GM19468 (cell line): ENCODE results near the gene HMHB1.

Experiments used
- ATAC-seq: cut with Tn5 transposase; IDR thresholded peaks from one replicate; pipeline ENCODE4 v1.9.1; 2021; ENCODE audit warnings: mild to moderate bottlenecking, moderate library complexity, moderate number of reproducible peaks; ENCODE audit not compliant: unreplicated experiment; ENCODE audit errors: extremely low read depth

HMHB1 gene

DNA sequence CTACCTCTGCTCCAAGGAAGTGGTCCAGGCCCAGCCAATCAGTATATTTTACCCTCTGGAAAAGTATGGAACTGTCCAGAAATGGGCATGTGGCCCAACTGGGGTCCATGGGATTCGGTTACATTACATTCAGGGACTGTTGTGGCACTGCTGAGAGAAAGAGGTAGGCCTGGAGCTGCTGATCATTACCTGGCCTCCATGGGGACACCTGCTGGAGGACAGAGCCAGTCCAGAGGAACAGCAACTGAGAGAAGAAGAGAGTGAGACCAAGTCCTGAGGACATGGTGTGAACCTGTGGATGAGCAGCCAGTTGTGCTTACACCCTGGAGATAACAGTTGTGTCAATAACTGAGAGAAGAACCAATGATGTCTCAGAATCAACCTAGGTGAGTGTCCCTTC is 48.2 kb downstream of the HMHB1 start:
- no peak for ATAC-seq

DNA sequence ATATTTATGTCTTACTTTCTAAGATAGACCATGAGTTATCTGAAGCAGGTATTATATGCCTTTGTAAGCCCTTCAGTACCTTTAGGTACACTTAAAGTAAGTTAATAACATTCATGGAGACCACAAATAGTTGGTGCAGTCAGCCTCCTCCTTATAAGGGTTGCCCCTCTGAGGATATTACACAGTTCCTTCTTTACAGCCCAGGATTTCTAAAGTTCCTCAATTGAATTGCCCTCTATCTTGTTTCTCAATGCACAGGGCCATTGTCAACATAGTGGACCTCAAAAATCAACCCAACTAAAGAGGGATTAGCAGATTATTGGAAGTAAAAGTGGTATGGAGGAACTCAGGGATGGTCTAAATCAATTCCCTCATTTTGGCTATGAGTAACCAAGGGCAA is 50.3 kb downstream of the HMHB1 start:
- ATAC-seq = no peak

DNA sequence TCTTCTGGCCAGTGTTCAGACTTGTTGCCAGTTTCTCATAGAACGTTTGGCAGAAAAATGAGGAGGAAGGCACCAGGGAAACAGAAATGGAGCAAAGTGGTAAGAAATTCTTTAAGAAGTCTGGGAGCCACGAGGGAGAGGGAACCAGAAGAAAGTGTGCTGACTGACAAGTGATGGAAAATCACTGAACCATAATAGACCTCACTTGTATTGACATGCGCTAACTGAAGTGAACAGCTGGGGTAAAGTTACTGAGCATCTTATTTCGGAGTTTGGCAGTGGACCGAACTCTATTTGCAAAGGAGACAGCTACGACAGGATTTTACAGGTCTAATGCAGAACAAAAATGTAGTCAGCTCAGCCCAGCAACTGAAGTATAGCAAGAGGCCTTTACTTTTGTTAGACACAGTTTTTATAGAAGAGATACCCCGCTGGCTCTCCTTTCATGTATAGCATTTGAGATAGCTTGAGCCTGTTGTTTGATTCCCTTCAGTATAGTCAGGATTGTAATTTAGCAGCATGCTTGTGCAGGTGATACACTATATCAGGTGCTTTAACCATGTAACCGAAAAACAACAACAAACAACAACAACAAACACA is 53.6 kb downstream of the HMHB1 start:
- no peak for ATAC-seq
